GM12874 (cell line): Measurements from ENCODE around the gene HSPE1.

Experiments used
- CTCF ChIP-seq: IDR thresholded peaks from 2 replicates; pipeline ENCODE4 v1.5.1; 2011; ENCODE audit warnings: low read depth, mild to moderate bottlenecking, control low read depth, low read length, moderate library complexity; ENCODE audit not compliant: insufficient read depth

Gene HSPE1

GRCh38 chr2:197487385-197487784 is 12.8 kb upstream of the HSPE1 start:
- no peak for TF ChIP-seq CTCF

GRCh38 chr2:197495433-197496134 is 4.6 kb upstream of the HSPE1 start:
- TF ChIP-seq CTCF, result no peak

- TF ChIP-seq CTCF, result no peak
These were observed 3.5 kb upstream of the HSPE1 start for GRCh38 chr2:197496695-197497094.

- no peak for TF ChIP-seq CTCF
These were observed 2.9 kb upstream of the HSPE1 start for GRCh38 chr2:197497326-197497725.

GRCh38 chr2:197498235-197498936 is 1.8 kb upstream of the HSPE1 start:
- no peak for TF ChIP-seq CTCF

GRCh38 chr2:197498937-197499593 is 1.1 kb upstream of the HSPE1 start:
- no peak for TF ChIP-seq CTCF

- no peak for TF ChIP-seq CTCF
These were observed 438 bp downstream of the HSPE1 start for GRCh38 chr2:197500503-197501131.
